Activated CD4-positive, alpha-beta T cell treated with anti-CD3 and anti-CD28 coated beads for 36 hours (primary cell): Measurements from ENCODE around the gene RASA1. TPM values are rescaled to one million over a fixed set of nuclear protein-coding genes. Genes with fewer than 3 reads are reported as not detected.

Source experiments
- ATAC-seq: fragments of 200-7000 bp; cut with Tn5 transposase; one replicate; pipeline ENCODE4 v1.10.0; 2021; ENCODE audit warnings: mild to moderate bottlenecking, moderate library complexity
- CTCF ChIA-PET: fragments of 350-600 bp; sonication (Branson Sonifier 250); formaldehyde crosslinking; loops from one replicate; lab custom pipeline; 2021; ENCODE audit warnings: antibody characterized with exemption; lab: Charles Lee
- POLR2A ChIA-PET: fragments of 350-600 bp; sonication (Branson Sonifier 250); formaldehyde crosslinking; loops from one replicate; lab custom pipeline; 2021; ENCODE audit warnings: antibody characterized with exemption, inconsistent platforms; lab: Charles Lee
- DNase-seq: peaks from one replicate; pipeline ENCODE4 v3.0.0-alpha.2; 2020
- H3K27ac Mint-ChIP-seq: one replicate; pipeline ENCODE4 v1.8.0; 2021; ENCODE audit warnings: mixed read lengths
- H3K27me3 Mint-ChIP-seq: one replicate; pipeline ENCODE4 v1.8.0; 2021; ENCODE audit warnings: mixed read lengths
- H3K36me3 Mint-ChIP-seq: one replicate; pipeline ENCODE4 v1.8.0; 2021; ENCODE audit warnings: low read depth, mixed read lengths
- H3K4me1 Mint-ChIP-seq: one replicate; pipeline ENCODE4 v1.8.0; 2021; ENCODE audit warnings: mixed read lengths
- H3K4me3 Mint-ChIP-seq: one replicate; pipeline ENCODE4 v1.8.0; 2021; ENCODE audit warnings: mild to moderate bottlenecking, moderate library complexity, mixed read lengths
- H3K9me3 Mint-ChIP-seq: one replicate; pipeline ENCODE4 v1.8.0; 2021; ENCODE audit warnings: low read depth, mixed read lengths
- intact Hi-C, 2 experiments: fragments of 100-400 bp; cut with DNase I in 1 of 2; cut with micrococcal nuclease in 1 of 2; formaldehyde crosslinking; loops; one replicate each; pipeline versions ENCODE4 v1.14.2 to v1.15.1; 2022 to 2024; cut with DNase I, micrococcal nuclease
- total RNA-seq, 2 experiments: library from RNA; stranded (reverse); gene quantifications; one replicate each; pipeline ENCODE4 v1.2.3, GENCODE V29; 2021

RASA1 gene
- total RNA-seq, 2 experiments from 2014 or later = 22.6 to 22.9 TPM

GRCh38 chr5:87361031-87361445, 93.4 kb downstream of the RASA1 start:
- peaks cover 16% of the 10 kb centered on the region for H3K4me1 Mint-ChIP-seq
- H3K27me3 Mint-ChIP-seq = no peaks in the 10 kb centered on the region
- H3K4me3 Mint-ChIP-seq = no peak overlapping the region
- DNase-seq = no peak
- intact Hi-C loops = no loop called here
- H3K27ac Mint-ChIP-seq = no peak overlapping the region
- peaks cover 17% of the 10 kb centered on the region for H3K36me3 Mint-ChIP-seq
- POLR2A ChIA-PET = no interaction called here
- H3K9me3 Mint-ChIP-seq = no peaks in the 10 kb centered on the region
- ATAC-seq = no peak
- CTCF ChIA-PET = no interaction called here

- POLR2A ChIA-PET = no interaction called here
- DNase-seq (no peak), ATAC-seq (no peak)
- Mint-ChIP-seq H3K9me3 (no peaks in the 10 kb centered on the region), H3K36me3 (peaks cover 20% of the 10 kb centered on the region), H3K4me1 (peaks cover 16% of the 10 kb centered on the region), H3K27me3 (no peaks in the 10 kb centered on the region), H3K4me3 (no peak overlapping the region), H3K27ac (no peak overlapping the region)
- CTCF ChIA-PET = no interaction called here
- intact Hi-C loops = no loop called here
Observed at GRCh38 chr5:87361536-87362213, 94.0 kb downstream of the RASA1 start.

- intact Hi-C loops = no loop called here
- no peak for ATAC-seq
- no peaks in the 10 kb centered on the region for H3K9me3 Mint-ChIP-seq
- POLR2A ChIA-PET = no interaction called here
- H3K4me3 Mint-ChIP-seq = no peak overlapping the region
- CTCF ChIA-PET = no interaction called here
- H3K27ac Mint-ChIP-seq = no peak overlapping the region
- H3K36me3 Mint-ChIP-seq = peaks cover 24% of the 10 kb centered on the region
- peaks cover 7% of the 10 kb centered on the region for H3K4me1 Mint-ChIP-seq
- DNase-seq = no peak
- no peaks in the 10 kb centered on the region for H3K27me3 Mint-ChIP-seq
Observed at GRCh38 chr5:87367243-87367642, 99.6 kb downstream of the RASA1 start.

GRCh38 chr5:87368601-87369000, 100.9 kb downstream of the RASA1 start:
- CTCF ChIA-PET = interaction anchor here (1.4 kb wide), 1 partner anchor 20 kb away, joined by 4 read pairs; no protein-coding TSS in a partner anchor
- Mint-ChIP-seq H3K4me1 (peaks cover 7% of the 10 kb centered on the region), H3K36me3 (peaks cover 26% of the 10 kb centered on the region), H3K4me3 (no peak overlapping the region), H3K27me3 (no peaks in the 10 kb centered on the region), H3K9me3 (no peaks in the 10 kb centered on the region), H3K27ac (no peak overlapping the region)
- POLR2A ChIA-PET = no interaction called here
- no peak for DNase-seq
- intact Hi-C loops = no loop called here
- no peak for ATAC-seq

- intact Hi-C loops = no loop called here
- Mint-ChIP-seq H3K36me3 (peaks cover 24% of the 10 kb centered on the region), H3K4me3 (no peak overlapping the region), H3K27ac (no peak overlapping the region), H3K27me3 (no peaks in the 10 kb centered on the region), H3K4me1 (peaks cover 6% of the 10 kb centered on the region), H3K9me3 (no peaks in the 10 kb centered on the region)
- CTCF ChIA-PET = interaction anchor here (1.1 to 1.4 kb wide), 2 partner anchors 21 to 30 kb away, joined by 3 to 4 read pairs; no protein-coding TSS in a partner anchor
- DNase-seq (no peak), ATAC-seq (no peak)
- POLR2A ChIA-PET = no interaction called here
Observed at GRCh38 chr5:87369431-87369830, 101.7 kb downstream of the RASA1 start.

DNA sequence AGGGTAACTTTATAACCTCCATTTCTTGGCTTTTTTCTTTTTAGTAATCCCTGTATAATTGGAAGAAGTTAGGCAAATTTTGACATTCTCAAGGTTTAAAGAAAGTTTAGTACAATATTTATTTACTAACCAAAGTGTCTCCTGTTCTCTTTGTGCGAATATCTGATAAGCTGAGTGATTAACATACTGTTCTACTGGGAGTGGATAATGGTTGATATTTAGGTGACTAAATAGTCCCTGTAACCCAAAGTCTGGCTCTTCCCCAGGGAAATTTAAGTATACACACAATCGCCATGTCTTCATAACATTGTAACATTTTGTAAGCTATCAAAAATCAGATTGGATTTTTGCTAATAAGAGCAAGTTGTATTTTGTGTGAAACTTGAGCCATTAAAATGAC, 105.0 kb downstream of the RASA1 start:
- POLR2A ChIA-PET = no interaction called here
- intact Hi-C loops = no loop called here
- no peaks in the 10 kb centered on the region for H3K4me1 Mint-ChIP-seq
- no peaks in the 10 kb centered on the region for H3K27me3 Mint-ChIP-seq
- no peak overlapping the region for H3K4me3 Mint-ChIP-seq
- H3K9me3 Mint-ChIP-seq = no peaks in the 10 kb centered on the region
- H3K36me3 Mint-ChIP-seq = peaks cover 23% of the 10 kb centered on the region
- ATAC-seq (no peak), DNase-seq (no peak)
- no peak overlapping the region for H3K27ac Mint-ChIP-seq
- CTCF ChIA-PET = interaction anchor here (1.9 to 2.2 kb wide), 2 partner anchors 12 to 19 kb away, joined by 8 to 9 read pairs; no protein-coding TSS in a partner anchor

DNA sequence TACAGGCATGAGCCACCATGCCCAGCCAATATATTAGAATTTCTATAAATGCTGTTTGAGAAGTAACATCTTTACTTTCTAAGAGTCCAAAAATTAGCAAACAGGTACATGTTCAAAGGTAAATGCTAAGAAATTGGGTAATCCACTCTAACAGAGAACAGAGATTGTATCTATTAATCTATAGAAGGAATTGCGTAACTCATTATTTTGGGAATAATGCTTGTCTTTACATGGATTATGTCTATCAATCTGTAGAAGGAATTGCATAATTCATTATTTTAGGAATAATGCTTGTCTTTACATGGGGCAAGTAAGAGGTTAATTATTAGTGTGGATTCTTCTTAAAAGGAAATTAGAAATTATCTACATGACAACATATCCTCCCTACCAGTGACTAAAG, 114.5 kb downstream of the RASA1 start:
- no peaks in the 10 kb centered on the region for H3K9me3 Mint-ChIP-seq
- DNase-seq = no peak
- CTCF ChIA-PET = no interaction called here
- no peaks in the 10 kb centered on the region for H3K27me3 Mint-ChIP-seq
- ATAC-seq = no peak
- no peaks in the 10 kb centered on the region for H3K4me1 Mint-ChIP-seq
- POLR2A ChIA-PET = no interaction called here
- peaks cover 31% of the 10 kb centered on the region for H3K36me3 Mint-ChIP-seq
- intact Hi-C loops = no loop called here
- no peak overlapping the region for H3K27ac Mint-ChIP-seq
- no peak overlapping the region for H3K4me3 Mint-ChIP-seq

- Mint-ChIP-seq H3K4me1 (no peaks in the 10 kb centered on the region), H3K9me3 (no peaks in the 10 kb centered on the region), H3K27ac (no peak overlapping the region), H3K36me3 (peaks cover 39% of the 10 kb centered on the region), H3K27me3 (no peaks in the 10 kb centered on the region), H3K4me3 (no peak overlapping the region)
- no peak for DNase-seq
- intact Hi-C loops = no loop called here
- no peak for ATAC-seq
- POLR2A ChIA-PET = no interaction called here
- CTCF ChIA-PET = interaction anchor here (0.6 to 0.7 kb wide), 2 partner anchors 168 to 503 kb away, joined by 3 to 4 read pairs; no protein-coding TSS in a partner anchor
Observed at GRCh38 chr5:87383216-87383615, 115.5 kb downstream of the RASA1 start.

GRCh38 chr5:87385802-87386201, 118.1 kb downstream of the RASA1 start:
- ChIA-PET POLR2A (no interaction called here), CTCF (interaction anchor here (1.0 to 2.4 kb wide), 2 partner anchors 15 to 31 kb away, joined by 3 to 17 read pairs; no protein-coding TSS in a partner anchor)
- DNase-seq (no peak), ATAC-seq (no peak)
- Mint-ChIP-seq H3K27ac (peak overlapping the region; percentile 42), H3K4me3 (no peak overlapping the region), H3K9me3 (no peaks in the 10 kb centered on the region), H3K27me3 (no peaks in the 10 kb centered on the region), H3K36me3 (peaks cover 49% of the 10 kb centered on the region), H3K4me1 (peaks cover 3% of the 10 kb centered on the region)
- intact Hi-C loops = no loop called here

- H3K4me3 Mint-ChIP-seq = no peak overlapping the region
- DNase-seq = no peak
- no peaks in the 10 kb centered on the region for H3K27me3 Mint-ChIP-seq
- no peak for ATAC-seq
- no peak overlapping the region for H3K27ac Mint-ChIP-seq
- H3K9me3 Mint-ChIP-seq = no peaks in the 10 kb centered on the region
- intact Hi-C loops = no loop called here
- peaks cover 52% of the 10 kb centered on the region for H3K36me3 Mint-ChIP-seq
- ChIA-PET POLR2A (no interaction called here), CTCF (interaction anchor here (0.6 kb wide), 1 partner anchor 18 kb away, joined by 3 read pairs; no protein-coding TSS in a partner anchor)
- H3K4me1 Mint-ChIP-seq = peaks cover 5% of the 10 kb centered on the region
Observed at GRCh38 chr5:87388129-87388528, 120.4 kb downstream of the RASA1 start.

DNA sequence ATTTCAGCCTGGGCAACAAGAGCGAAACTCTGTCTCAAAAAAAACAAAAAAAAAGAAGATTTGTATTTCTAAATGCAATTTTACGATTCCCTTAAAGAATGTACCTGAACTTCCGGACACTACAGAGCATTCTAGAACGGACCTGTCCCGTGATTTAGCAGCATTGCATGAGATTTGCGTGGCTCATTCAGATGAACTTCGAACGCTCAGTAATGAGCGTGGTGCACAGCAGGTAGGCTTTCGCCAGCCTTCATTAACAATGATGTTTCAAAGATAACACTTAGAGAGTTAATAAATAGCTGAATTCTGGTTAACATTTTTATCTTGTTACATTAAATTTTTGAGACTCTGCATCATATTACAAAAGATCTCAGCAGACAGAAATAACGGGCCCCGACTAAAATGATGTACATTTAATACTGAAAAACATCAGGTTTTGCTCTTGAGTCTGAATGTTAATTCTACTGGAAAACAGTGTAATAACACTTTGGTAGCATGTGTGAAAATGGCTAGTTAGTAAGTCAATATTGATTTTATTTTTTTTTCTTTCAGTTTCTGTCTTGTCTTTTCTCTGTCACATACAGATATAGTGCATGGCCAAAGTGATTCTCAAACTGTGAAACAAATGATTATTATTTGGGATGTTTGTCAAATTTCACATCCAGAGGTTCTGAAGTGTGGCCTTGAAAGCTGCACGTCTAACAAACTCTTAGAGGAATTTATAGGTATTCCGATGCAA, 121.8 kb downstream of the RASA1 start:
- no peak overlapping the region for H3K4me3 Mint-ChIP-seq
- no peak for ATAC-seq
- peaks cover 56% of the 10 kb centered on the region for H3K36me3 Mint-ChIP-seq
- no peaks in the 10 kb centered on the region for H3K9me3 Mint-ChIP-seq
- CTCF ChIA-PET = interaction anchor here (1.5 kb wide), 1 partner anchor 10 kb away, joined by 6 read pairs; no protein-coding TSS in a partner anchor
- POLR2A ChIA-PET = interaction anchor here (1.1 kb wide), 1 partner anchor 9 kb away, joined by 3 read pairs; no protein-coding TSS in a partner anchor
- intact Hi-C loops = no loop called here
- peak overlapping the region; percentile 55 for H3K27ac Mint-ChIP-seq
- DNase-seq = no peak
- H3K4me1 Mint-ChIP-seq = peaks cover 5% of the 10 kb centered on the region
- no peaks in the 10 kb centered on the region for H3K27me3 Mint-ChIP-seq
